Effector CD4-positive, alpha-beta T cell (primary cell): ENCODE results near the gene SERHL2.
"Not testable (repeated sequence)": the region's sequence is repeated elsewhere in the genome, so short reads cannot be mapped to it uniquely, and the experiment has no call there.

Source experiments
- DNase-seq: peaks from one replicate; pipeline ENCODE4 v3.0.0-alpha.2; 2020

The SERHL2 gene

GRCh38 chr22:42608823-42609361, 55.1 kb downstream of the SERHL2 start:
- DNase-seq = no peak

GRCh38 chr22:42610186-42610585, 56.4 kb downstream of the SERHL2 start:
- no peak for DNase-seq

- no peak for DNase-seq
These were observed 57.3 kb downstream of the SERHL2 start for GRCh38 chr22:42611051-42611450.

- no peak for DNase-seq
These were observed 58.6 kb downstream of the SERHL2 start for GRCh38 chr22:42612336-42612735.

- no peak for DNase-seq
These were observed 60.1 kb downstream of the SERHL2 start for GRCh38 chr22:42613872-42614301.

GRCh38 chr22:42614312-42615091, 60.7 kb downstream of the SERHL2 start, which contains the start of gene POLDIP3:
Gene POLDIP3 (minus strand): TSS chr22:42614883. CDS start chr22:42614857, 26 bp downstream.
- DNase-seq = peak; percentile 99

GRCh38 chr22:42615092-42615859, 61.5 kb downstream of the SERHL2 start:
- DNase-seq = peak; percentile 75

- DNase-seq = not testable (repeated sequence)
These were observed 62.1 kb downstream of the SERHL2 start for GRCh38 chr22:42615860-42616175.

GRCh38 chr22:42617155-42617983, 63.6 kb downstream of the SERHL2 start:
- no peak for DNase-seq

GRCh38 chr22:42619261-42620063, 65.7 kb downstream of the SERHL2 start:
- no peak for DNase-seq

DNA sequence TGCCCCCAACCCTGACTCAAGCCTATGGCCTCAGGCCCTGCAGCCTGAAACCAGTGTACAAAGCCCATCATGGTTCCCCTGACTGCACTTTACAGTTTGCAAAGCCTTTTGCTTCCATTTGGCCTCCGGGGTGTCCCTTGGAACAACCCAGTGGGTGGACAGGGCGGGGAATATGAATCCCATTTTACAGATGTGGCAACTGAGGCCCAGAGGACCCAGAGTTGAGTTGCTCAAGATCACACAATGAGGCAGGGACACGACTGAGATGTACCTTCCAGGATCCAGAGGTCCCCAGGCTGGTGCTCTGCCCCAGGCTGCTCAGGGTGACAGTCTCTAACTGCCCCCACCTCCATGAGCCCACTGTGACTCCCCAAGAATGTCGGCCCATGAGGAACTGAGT, 66.3 kb downstream of the SERHL2 start:
- no peak for DNase-seq

DNA sequence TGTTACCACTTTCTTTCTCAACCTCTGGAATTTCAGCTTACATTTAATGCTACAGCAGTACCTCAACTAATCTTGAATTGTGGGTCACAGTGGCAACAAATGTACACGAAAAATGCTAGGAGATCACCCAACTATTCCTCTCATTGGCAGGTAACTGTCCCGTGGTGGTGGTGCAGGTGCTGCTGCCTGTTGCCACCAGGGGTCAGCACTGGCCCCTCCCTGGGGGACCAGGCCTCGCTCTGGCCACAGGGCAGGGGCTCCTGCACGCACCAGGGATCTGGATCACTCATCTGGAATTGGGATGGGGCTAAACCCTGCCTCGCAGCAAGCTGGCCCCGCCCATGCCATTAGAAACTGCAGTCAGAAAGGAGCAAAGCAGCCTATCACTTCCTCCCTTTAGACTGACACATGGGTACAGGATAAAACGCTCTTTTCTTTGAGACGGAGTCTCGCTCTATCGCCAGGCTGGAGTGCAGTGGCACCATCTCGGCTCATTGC, 67.8 kb downstream of the SERHL2 start:
- DNase-seq = peak; percentile 44

DNA sequence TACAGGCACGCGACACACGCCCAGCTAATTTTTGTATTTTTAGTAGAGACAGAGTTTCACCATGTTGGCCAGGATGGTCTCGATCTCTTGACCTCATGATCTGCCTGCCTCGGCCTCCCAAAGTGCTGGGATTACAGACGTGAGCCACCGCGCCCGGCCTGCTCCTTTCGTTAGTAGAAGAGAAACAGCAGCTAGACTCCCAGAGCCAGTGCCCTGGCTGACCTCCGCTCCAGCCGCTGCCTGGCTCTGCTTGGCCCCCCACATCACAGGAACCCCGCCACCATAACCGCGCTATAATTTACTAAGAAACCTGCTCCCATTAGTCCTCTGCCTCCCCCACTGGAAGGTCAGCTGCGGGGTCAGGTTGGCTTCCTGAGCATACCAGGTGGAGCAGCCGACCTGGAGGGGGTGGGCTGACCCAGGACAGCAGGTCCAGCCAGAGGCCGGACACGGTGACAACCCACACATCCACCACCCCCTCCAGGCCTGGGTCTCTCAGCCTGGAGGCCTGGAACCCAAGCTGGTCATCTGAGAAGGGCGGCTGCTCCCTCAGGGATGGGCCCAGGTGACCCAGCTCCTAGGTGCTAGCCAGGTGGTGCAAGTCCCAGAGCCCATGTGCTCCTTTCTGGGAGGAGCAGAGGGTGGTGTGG, 68.4 kb downstream of the SERHL2 start:
- DNase-seq = no peak

GRCh38 chr22:42623301-42623751, 69.6 kb downstream of the SERHL2 start:
- no peak for DNase-seq
